Liver (tissue), 9 donors: ENCODE data around the gene OR5H1. TPM values are rescaled to one million over a fixed set of nuclear protein-coding genes. Genes with fewer than 3 reads are reported as not detected.
"Not testable (repeated sequence)": the region's sequence is repeated elsewhere in the genome, so short reads cannot be mapped to it uniquely, and the experiment has no call there.

Experiments used
- DNase-seq: peaks from one replicate; pipeline ENCODE4 v3.0.0-alpha.2; 2017; ENCODE audit warnings: low spot score
- H3K27ac ChIP-seq, 2 donors: one replicate each; pipeline ENCODE4 v1.7.0; 2013; ENCODE audit warnings: inconsistent platforms in 2 of 2, low read length in 2 of 2, control low read depth in 1 of 2, low read depth in 1 of 2, mild to moderate bottlenecking in 1 of 2
- H3K27me3 ChIP-seq, 4 donors: one replicate each; pipeline versions ENCODE4 v1.6.1 to v1.7.0; 2013; ENCODE audit warnings: low read length in 3 of 4, inconsistent platforms in 1 of 4, mild to moderate bottlenecking in 1 of 4, moderate library complexity in 1 of 4; ENCODE audit not compliant: control insufficient read depth in 4 of 4, insufficient read depth in 4 of 4
- H3K36me3 ChIP-seq, 4 donors: one replicate each; pipeline versions ENCODE4 v1.6.1 to v1.7.0; 2013; ENCODE audit warnings: low read length in 3 of 4, mild to moderate bottlenecking in 3 of 4, low read depth in 1 of 4, moderate library complexity in 1 of 4; ENCODE audit not compliant: control insufficient read depth in 4 of 4, insufficient read depth in 3 of 4
- H3K4me1 ChIP-seq, 4 donors: one replicate each; pipeline versions ENCODE4 v1.6.1 to v1.7.0; 2013; ENCODE audit warnings: low read length in 3 of 4, mild to moderate bottlenecking in 3 of 4, moderate library complexity in 1 of 4; ENCODE audit not compliant: control insufficient read depth in 4 of 4, insufficient read depth in 4 of 4
- H3K4me3 ChIP-seq, 3 donors: one replicate each; pipeline versions ENCODE4 v1.6.1 to v1.7.0; 2013; ENCODE audit warnings: low read length in 3 of 3, control low read depth in 1 of 3, low read depth in 1 of 3, mild to moderate bottlenecking in 1 of 3
- H3K9ac ChIP-seq, 2 donors: one replicate each; pipeline ENCODE4 v1.7.0; 2013; ENCODE audit warnings: low read length in 2 of 2, mild to moderate bottlenecking in 2 of 2, moderate library complexity in 2 of 2, control low read depth in 1 of 2, low read depth in 1 of 2
- H3K9me3 ChIP-seq, 4 donors: one replicate each; pipeline versions ENCODE4 v1.6.1 to v1.7.0; 2013; ENCODE audit warnings: low read length in 3 of 4; ENCODE audit not compliant: control insufficient read depth in 4 of 4
- EGR1 ChIP-seq, 2 donors: IDR thresholded peaks; 2 replicates each; pipeline ENCODE4 v1.6.1; 2016 to 2018; ENCODE audit warnings: antibody characterized with exemption in 2 of 2, low read depth in 2 of 2
- FOXA2 ChIP-seq: IDR thresholded peaks from 2 replicates; pipeline ENCODE4 v1.6.1; 2016; ENCODE audit warnings: antibody characterized with exemption
- GABPA ChIP-seq, 2 donors: IDR thresholded peaks in 1 of 2; conservative IDR thresholded peaks in 1 of 2; 2 replicates each; pipeline ENCODE4 v1.6.1; 2016; ENCODE audit warnings: antibody characterized with exemption in 2 of 2, mild to moderate bottlenecking in 1 of 2, moderate library complexity in 1 of 2
- HNF4G ChIP-seq: IDR thresholded peaks from 2 replicates; pipeline ENCODE4 v1.6.1; 2016; ENCODE audit warnings: antibody characterized with exemption
- JUND ChIP-seq, 2 donors: IDR thresholded peaks; 2 replicates each; pipeline ENCODE4 v1.6.1; 2016; ENCODE audit warnings: antibody characterized with exemption in 2 of 2
- NR2F2 ChIP-seq: IDR thresholded peaks from 2 replicates; pipeline ENCODE4 v1.6.1; 2016; ENCODE audit warnings: antibody characterized with exemption
- RXRA ChIP-seq, 2 donors: IDR thresholded peaks; 2 replicates each; pipeline ENCODE4 v1.6.1; 2017 to 2018; ENCODE audit warnings: antibody characterized with exemption in 2 of 2, mild to moderate bottlenecking in 1 of 2
- SP1 ChIP-seq: IDR thresholded peaks from 2 replicates; pipeline ENCODE4 v1.6.1; 2018; ENCODE audit warnings: antibody characterized with exemption, mild to moderate bottlenecking
- YY1 ChIP-seq: IDR thresholded peaks from 2 replicates; pipeline ENCODE4 v1.6.1; 2016; ENCODE audit warnings: antibody characterized with exemption, mild to moderate bottlenecking
- WGBS: extraction: QIAGEN DNeasy Blood & Tissue Kit; methylation state at CpG from one replicate; pipeline ENCODE4 v1.1.7; 2013; 5-methylcytosine and 5-hydroxymethylcytosine counted together
- polyA plus RNA-seq, 2 donors: library from polyadenylated mRNA; stranded (reverse) in 1 of 2; unstranded in 1 of 2; fragments of 200-250 nt in 1 of 2; fragments of >200 nt in 1 of 2; fragmentation: Nextera tagmentation in 1 of 2; extraction: Ambion mirVana in 1 of 2; gene quantifications; one replicate each; pipeline versions ENCODE4 v1.2.1 to v1.2.3, GENCODE V29; 2013 to 2015
- total RNA-seq, 2 donors: library from RNA; depleted of rRNA; stranded (reverse); fragments of >200 nt; gene quantifications; one replicate each; pipeline ENCODE4 v1.2.3, GENCODE V29; 2014
- TF ChIP-seq, protein P1 (sequence below): IDR thresholded peaks from 2 replicates; pipeline ENCODE4 v1.6.1; 2016; ENCODE audit warnings: antibody characterized with exemption
- TF ChIP-seq, protein P2 (sequence below): IDR thresholded peaks from 2 replicates; pipeline ENCODE4 v1.6.1; 2016; ENCODE audit warnings: antibody characterized with exemption, mild to moderate bottlenecking
- TF ChIP-seq, protein P3 (sequence below): fragments of 150-350 bp; IDR thresholded peaks from 2 replicates; pipeline ENCODE4 v1.5.1; 2017; ENCODE audit warnings: improper control_type of control experiment, low read depth, low read length; ENCODE audit not compliant: missing input control
- TF ChIP-seq, protein P4 (sequence below): IDR thresholded peaks from 2 replicates; pipeline ENCODE4 v1.6.1; 2016; ENCODE audit warnings: antibody characterized with exemption
- TF ChIP-seq, protein P5 (sequence below): IDR thresholded peaks from 2 replicates; pipeline ENCODE4 v1.6.1; 2016; ENCODE audit warnings: antibody characterized with exemption
- donor health status: healthy.
- donor health status: healthy.
- donor health status: healthy.
- donor health status: healthy.
- donor health status: healthy.

Gene OR5H1
- total and polyA plus RNA-seq, 4 donors: not detected

DNA sequence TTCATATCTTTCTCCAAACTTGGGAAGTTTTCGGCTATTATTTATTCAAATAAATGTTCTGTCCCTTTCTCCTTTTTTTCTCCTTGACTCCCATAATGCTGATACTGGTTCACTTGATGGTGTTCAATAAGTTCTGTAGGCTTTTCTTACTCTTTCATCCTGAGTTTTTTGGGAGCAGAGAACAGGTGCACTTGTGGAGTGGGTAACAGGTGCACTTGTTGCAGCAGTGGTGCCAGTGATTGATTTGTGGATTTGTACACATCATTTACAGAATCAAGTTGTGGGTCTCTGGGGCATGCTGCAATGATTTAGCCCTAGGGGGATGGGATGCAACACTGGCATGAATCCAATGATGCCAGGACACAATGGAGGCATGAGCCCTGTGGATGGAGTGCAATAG is 14.8 kb upstream of the OR5H1 start:
- WGBS: 94% methylated on average over 1 of the region's 1 CpG

DNA sequence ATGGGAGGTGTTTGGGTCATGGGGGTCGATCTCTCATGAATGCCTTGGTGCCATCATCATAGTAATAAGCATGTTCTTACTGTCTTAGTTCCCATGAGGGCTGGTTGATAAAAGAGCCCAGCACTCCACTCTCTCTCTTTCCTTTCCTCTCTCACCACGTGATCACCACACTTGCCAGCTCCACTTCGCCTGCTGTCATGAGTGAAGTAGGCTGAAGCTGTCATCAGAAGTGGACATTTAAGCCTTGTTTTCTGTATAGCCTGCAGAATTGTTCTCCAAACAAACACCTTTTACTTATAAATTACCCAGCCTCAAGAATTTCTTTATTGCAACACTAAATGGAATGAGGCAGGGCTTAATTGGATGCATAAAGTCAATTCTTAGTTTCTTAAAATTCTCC is 6.1 kb downstream of the OR5H1 start:
- no peaks in the 10 kb centered on the region for H3K36me3 ChIP-seq
- no peak overlapping the region for H3K4me3 ChIP-seq
- 70% methylated on average over 3 of the region's 3 CpGs for WGBS
- no peak for TF ChIP-seq EGR1 (IDR thresholded peaks at IDR 0.05; ENCODE audit: low read depth in 2 of 2)
- no peak for TF ChIP-seq JUND (IDR thresholded peaks at IDR 0.05)
- TF ChIP-seq, protein P1, sequence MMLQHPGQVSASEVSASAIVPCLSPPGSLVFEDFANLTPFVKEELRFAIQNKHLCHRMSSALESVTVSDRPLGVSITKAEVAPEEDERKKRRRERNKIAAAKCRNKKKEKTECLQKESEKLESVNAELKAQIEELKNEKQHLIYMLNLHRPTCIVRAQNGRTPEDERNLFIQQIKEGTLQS: no peak
- TF ChIP-seq SP1: no peak
- TF ChIP-seq, protein P2, sequence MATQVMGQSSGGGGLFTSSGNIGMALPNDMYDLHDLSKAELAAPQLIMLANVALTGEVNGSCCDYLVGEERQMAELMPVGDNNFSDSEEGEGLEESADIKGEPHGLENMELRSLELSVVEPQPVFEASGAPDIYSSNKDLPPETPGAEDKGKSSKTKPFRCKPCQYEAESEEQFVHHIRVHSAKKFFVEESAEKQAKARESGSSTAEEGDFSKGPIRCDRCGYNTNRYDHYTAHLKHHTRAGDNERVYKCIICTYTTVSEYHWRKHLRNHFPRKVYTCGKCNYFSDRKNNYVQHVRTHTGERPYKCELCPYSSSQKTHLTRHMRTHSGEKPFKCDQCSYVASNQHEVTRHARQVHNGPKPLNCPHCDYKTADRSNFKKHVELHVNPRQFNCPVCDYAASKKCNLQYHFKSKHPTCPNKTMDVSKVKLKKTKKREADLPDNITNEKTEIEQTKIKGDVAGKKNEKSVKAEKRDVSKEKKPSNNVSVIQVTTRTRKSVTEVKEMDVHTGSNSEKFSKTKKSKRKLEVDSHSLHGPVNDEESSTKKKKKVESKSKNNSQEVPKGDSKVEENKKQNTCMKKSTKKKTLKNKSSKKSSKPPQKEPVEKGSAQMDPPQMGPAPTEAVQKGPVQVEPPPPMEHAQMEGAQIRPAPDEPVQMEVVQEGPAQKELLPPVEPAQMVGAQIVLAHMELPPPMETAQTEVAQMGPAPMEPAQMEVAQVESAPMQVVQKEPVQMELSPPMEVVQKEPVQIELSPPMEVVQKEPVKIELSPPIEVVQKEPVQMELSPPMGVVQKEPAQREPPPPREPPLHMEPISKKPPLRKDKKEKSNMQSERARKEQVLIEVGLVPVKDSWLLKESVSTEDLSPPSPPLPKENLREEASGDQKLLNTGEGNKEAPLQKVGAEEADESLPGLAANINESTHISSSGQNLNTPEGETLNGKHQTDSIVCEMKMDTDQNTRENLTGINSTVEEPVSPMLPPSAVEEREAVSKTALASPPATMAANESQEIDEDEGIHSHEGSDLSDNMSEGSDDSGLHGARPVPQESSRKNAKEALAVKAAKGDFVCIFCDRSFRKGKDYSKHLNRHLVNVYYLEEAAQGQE: no peak
- TF ChIP-seq FOXA2: no peak
- TF ChIP-seq, protein P3, sequence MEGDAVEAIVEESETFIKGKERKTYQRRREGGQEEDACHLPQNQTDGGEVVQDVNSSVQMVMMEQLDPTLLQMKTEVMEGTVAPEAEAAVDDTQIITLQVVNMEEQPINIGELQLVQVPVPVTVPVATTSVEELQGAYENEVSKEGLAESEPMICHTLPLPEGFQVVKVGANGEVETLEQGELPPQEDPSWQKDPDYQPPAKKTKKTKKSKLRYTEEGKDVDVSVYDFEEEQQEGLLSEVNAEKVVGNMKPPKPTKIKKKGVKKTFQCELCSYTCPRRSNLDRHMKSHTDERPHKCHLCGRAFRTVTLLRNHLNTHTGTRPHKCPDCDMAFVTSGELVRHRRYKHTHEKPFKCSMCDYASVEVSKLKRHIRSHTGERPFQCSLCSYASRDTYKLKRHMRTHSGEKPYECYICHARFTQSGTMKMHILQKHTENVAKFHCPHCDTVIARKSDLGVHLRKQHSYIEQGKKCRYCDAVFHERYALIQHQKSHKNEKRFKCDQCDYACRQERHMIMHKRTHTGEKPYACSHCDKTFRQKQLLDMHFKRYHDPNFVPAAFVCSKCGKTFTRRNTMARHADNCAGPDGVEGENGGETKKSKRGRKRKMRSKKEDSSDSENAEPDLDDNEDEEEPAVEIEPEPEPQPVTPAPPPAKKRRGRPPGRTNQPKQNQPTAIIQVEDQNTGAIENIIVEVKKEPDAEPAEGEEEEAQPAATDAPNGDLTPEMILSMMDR: no peak
- TF ChIP-seq HNF4G: no peak
- no peak for TF ChIP-seq NR2F2
- no peak for TF ChIP-seq RXRA (IDR thresholded peaks at IDR 0.05)
- TF ChIP-seq, protein P4, sequence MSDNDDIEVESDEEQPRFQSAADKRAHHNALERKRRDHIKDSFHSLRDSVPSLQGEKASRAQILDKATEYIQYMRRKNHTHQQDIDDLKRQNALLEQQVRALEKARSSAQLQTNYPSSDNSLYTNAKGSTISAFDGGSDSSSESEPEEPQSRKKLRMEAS: no peak
- TF ChIP-seq GABPA (IDR thresholded peaks at IDR 0.05 in 1 of 2, conservative IDR thresholded peaks at IDR 0.05 in 1 of 2): no peak
- H3K27me3 ChIP-seq: no peaks in the 10 kb centered on the region
- no peak for DNase-seq
- no peak overlapping the region for H3K9ac ChIP-seq
- H3K9me3 ChIP-seq: no peaks in the 10 kb centered on the region
- H3K27ac ChIP-seq: no peak overlapping the region
- no peaks in the 10 kb centered on the region for H3K4me1 ChIP-seq

More for the DNA sequence above, 14.8 kb upstream of the OR5H1 start:
- DNase-seq: no peak
- peaks cover 3 to 26% (median 5%) of the 10 kb centered on the region in 4 donors for H3K9me3 ChIP-seq
- H3K36me3 ChIP-seq: no peaks in the 10 kb centered on the region
- peaks cover 0 to 4% (median 0%) of the 10 kb centered on the region in 4 donors for H3K27me3 ChIP-seq
- H3K4me3 ChIP-seq: no peak overlapping the region
- TF ChIP-seq RXRA (IDR thresholded peaks at IDR 0.05): no peak
- TF ChIP-seq EGR1 (IDR thresholded peaks at IDR 0.05; ENCODE audit: low read depth in 2 of 2): no peak
- TF ChIP-seq, protein P5, sequence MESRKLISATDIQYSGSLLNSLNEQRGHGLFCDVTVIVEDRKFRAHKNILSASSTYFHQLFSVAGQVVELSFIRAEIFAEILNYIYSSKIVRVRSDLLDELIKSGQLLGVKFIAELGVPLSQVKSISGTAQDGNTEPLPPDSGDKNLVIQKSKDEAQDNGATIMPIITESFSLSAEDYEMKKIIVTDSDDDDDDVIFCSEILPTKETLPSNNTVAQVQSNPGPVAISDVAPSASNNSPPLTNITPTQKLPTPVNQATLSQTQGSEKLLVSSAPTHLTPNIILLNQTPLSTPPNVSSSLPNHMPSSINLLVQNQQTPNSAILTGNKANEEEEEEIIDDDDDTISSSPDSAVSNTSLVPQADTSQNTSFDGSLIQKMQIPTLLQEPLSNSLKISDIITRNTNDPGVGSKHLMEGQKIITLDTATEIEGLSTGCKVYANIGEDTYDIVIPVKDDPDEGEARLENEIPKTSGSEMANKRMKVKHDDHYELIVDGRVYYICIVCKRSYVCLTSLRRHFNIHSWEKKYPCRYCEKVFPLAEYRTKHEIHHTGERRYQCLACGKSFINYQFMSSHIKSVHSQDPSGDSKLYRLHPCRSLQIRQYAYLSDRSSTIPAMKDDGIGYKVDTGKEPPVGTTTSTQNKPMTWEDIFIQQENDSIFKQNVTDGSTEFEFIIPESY: no peak
- no peak for TF ChIP-seq FOXA2
- TF ChIP-seq, protein P2: no peak
- TF ChIP-seq SP1: no peak
- no peak for TF ChIP-seq HNF4G
- no peak for TF ChIP-seq YY1
- TF ChIP-seq JUND (IDR thresholded peaks at IDR 0.05): no peak
- no peak overlapping the region for H3K9ac ChIP-seq
- H3K27ac ChIP-seq: no peak overlapping the region
- no peaks in the 10 kb centered on the region for H3K4me1 ChIP-seq

DNA sequence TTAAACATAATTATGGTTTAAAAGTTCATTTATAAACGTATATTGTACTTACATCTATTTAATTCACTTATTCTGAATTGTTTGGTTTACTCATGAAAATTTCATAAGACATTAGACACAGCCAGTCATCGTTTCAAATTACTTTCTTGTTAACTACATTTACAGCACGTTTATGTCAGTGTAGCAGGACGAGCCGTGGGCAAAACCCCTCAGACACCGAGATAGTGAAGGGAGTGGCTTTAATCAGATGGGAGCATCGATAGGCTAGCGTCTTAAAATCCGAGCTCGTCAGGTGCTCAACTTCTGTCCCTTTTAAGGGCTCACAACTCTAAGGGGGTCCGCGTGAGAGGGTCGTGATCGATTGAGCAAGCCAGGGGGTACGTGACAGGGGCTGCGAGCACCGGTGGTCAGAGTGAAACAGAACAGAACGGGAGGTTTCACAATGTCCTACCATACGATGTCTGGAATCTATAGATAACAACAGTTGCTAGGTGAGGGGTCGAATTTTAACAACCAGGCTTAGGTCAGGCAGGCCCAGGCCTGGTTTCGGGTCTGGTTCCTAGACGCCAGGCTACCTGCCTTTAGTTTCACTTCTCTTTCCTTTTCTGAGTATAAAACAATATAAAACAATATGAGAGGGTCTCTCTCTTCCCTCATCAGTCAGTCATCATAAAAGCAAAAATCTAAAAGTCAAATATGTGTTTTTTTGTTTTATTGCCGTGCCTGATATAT is 7.5 kb downstream of the OR5H1 start:
- not testable (repeated sequence) for H3K27ac ChIP-seq, H3K9me3 ChIP-seq, H3K27me3 ChIP-seq, H3K4me3 ChIP-seq, H3K4me1 ChIP-seq, H3K36me3 ChIP-seq, DNase-seq, H3K9ac ChIP-seq
- 76% methylated on average over 23 of the region's 23 CpGs for WGBS
